ENCODE data around the gene CREBBP. TPM values are rescaled to one million over a fixed set of nuclear protein-coding genes. Genes with fewer than 3 reads are reported as not detected.

Gene CREBBP
- polyA plus RNA-seq, 1 donor (not counting 4 experiments of a cell fraction or from before 2014, with no cell fraction given), result 5.0 TPM

DNA sequence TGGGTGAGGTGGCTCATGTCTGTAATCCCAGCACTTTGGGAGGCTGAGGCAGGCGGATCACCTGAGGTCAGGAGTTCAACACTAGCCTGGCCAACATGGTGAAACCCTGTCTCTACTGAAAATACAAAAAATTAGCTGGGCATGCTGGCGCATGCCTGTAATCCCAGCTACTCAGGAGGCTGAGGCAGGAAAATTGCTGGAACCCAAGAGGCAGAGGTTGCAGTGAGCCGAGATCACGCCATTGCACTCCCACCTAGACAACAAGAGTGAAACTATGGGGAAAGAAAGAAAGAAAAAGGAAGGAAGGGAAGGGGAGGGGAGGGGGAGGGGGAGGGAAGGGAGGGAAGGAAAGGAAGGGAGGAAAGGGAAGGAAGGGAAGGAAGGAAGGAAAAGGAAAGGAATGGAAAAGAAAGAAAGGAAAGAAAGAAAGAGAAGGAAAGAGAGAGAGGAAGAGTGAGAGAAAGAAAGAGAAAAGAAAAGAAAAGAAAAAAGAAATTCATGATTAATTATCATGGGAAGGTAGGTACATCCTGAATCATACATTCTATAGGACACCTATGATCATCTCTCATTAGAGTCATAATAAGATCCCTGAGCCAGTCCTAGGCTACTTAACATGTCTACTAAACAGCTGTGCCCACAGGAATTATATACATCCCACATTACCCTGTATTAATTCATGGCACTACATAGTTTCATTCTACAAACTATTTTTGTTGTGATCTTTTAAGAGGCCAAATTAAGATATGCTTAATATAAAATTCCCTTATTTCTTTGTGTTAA, 40.9 kb downstream of the CREBBP start:
- TF ChIP-seq, protein P1, sequence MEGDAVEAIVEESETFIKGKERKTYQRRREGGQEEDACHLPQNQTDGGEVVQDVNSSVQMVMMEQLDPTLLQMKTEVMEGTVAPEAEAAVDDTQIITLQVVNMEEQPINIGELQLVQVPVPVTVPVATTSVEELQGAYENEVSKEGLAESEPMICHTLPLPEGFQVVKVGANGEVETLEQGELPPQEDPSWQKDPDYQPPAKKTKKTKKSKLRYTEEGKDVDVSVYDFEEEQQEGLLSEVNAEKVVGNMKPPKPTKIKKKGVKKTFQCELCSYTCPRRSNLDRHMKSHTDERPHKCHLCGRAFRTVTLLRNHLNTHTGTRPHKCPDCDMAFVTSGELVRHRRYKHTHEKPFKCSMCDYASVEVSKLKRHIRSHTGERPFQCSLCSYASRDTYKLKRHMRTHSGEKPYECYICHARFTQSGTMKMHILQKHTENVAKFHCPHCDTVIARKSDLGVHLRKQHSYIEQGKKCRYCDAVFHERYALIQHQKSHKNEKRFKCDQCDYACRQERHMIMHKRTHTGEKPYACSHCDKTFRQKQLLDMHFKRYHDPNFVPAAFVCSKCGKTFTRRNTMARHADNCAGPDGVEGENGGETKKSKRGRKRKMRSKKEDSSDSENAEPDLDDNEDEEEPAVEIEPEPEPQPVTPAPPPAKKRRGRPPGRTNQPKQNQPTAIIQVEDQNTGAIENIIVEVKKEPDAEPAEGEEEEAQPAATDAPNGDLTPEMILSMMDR (optimal IDR thresholded peaks at IDR 0.05 in 1 of 3, IDR thresholded peaks at IDR 0.05 in 1 of 3, conservative IDR thresholded peaks at IDR 0.05 in 1 of 3; ENCODE audit: extremely low read depth in 1 of 3, insufficient read depth in 2 of 3, low read length in 3 of 3), result no peak
- no peak for TF ChIP-seq EZH2 (IDR thresholded peaks at IDR 0.05; ENCODE audit: low read length)
- H3K4me1 ChIP-seq (ENCODE audit: control insufficient read depth, extremely low read depth, insufficient read depth, low read length), result peaks cover 21% of the 10 kb centered on the region
- no peak overlapping the region for H3K4me3 ChIP-seq (ENCODE audit: control insufficient read depth in 2 of 3, extremely low read depth in 1 of 3, insufficient read depth in 2 of 3, low read depth in 1 of 3, low read length in 3 of 3)
- H4K20me1 ChIP-seq (ENCODE audit: control insufficient read depth, extremely low read depth, insufficient read depth, low read length), result no peaks in the 10 kb centered on the region
- H3K9me3 ChIP-seq (ENCODE audit: control insufficient read depth, low read depth, low read length), result no peaks in the 10 kb centered on the region
- dilution Hi-C loops (cut with MboI; ENCODE audit: extremely low pct_ligation_motif_present, low sequenced_read_pairs), result no loop called here
- no peak overlapping the region for H2AFZ ChIP-seq (ENCODE audit: control insufficient read depth, low read length)
- H3K79me2 ChIP-seq (ENCODE audit: control insufficient read depth, insufficient read depth, low read length), result peaks cover 60% of the 10 kb centered on the region
- H3K27me3 ChIP-seq (ENCODE audit: control insufficient read depth, extremely low read depth, insufficient read depth, low read length), result no peaks in the 10 kb centered on the region
- H3K27ac ChIP-seq (ENCODE audit: control insufficient read depth, insufficient read depth, low read length), result peak overlapping the region; percentile 13
- FAIRE-seq (no peak), DNase-seq (ENCODE audit: low read depth, low spot score) (no peak)
- H3K9me1 ChIP-seq (ENCODE audit: control insufficient read depth, extremely low read depth, insufficient read depth, low read length), result no peaks in the 10 kb centered on the region
- no peak overlapping the region for H3K9ac ChIP-seq (ENCODE audit: control insufficient read depth, extremely low read depth, insufficient read depth, low read length)
- peaks cover 0 to 2% of the 10 kb centered on the region in 2 experiments for H3K36me3 ChIP-seq (ENCODE audit: control insufficient read depth in 2 of 2, extremely low read depth in 1 of 2, insufficient read depth in 2 of 2, low read length in 2 of 2)
- peak overlapping the region; percentile 39 for H3K4me2 ChIP-seq (ENCODE audit: control insufficient read depth, extremely low read depth, insufficient read depth, low read depth, low read length)

DNA sequence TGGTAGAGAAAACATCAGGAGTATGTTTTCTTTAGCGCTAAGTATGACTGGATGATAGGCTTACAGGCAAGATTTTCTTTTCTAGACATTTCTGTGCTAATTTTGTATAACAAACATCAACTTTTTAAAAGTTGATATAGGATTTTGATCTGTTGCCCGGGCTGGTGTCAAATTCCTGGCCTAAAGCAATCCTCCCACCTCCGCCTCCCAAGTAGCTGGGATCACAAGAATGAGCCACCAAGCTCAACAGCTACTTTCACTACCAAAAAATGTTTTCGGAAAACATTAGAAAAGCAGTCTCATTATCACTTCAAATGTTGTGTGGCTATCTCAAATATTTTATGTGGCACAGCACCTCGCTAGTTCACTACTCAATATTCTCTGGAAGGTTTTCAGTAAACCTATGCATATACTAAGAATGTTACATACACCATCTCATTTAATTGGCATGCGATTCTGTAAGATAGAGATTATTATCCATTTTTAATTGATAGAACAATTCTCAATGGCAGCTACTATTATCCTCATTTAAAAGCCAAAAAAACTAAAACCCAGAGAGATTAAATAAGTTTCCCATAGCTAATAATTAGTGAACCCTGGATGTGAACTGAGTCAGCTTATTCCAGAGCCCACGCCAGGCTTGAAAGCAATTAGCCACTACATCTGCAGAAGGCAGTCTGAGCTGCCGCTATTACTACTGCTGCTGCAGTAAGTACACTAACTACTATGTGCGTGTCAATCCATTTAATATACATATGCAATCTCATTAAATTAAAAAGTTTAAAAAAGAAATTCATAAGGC, 41.7 kb downstream of the CREBBP start:
- peaks cover 21% of the 10 kb centered on the region for H3K4me1 ChIP-seq (ENCODE audit: control insufficient read depth, extremely low read depth, insufficient read depth, low read length)
- peak overlapping the region; percentile 48 for H3K4me2 ChIP-seq (ENCODE audit: control insufficient read depth, extremely low read depth, insufficient read depth, low read depth, low read length)
- no peaks in the 10 kb centered on the region for H3K9me1 ChIP-seq (ENCODE audit: control insufficient read depth, extremely low read depth, insufficient read depth, low read length)
- FAIRE-seq (no peak), DNase-seq (ENCODE audit: low read depth, low spot score) (no peak)
- TF ChIP-seq, protein P1 (optimal IDR thresholded peaks at IDR 0.05 in 1 of 3, IDR thresholded peaks at IDR 0.05 in 1 of 3, conservative IDR thresholded peaks at IDR 0.05 in 1 of 3; ENCODE audit: extremely low read depth in 1 of 3, insufficient read depth in 2 of 3, low read length in 3 of 3), result no peak
- no peak for TF ChIP-seq EZH2 (IDR thresholded peaks at IDR 0.05; ENCODE audit: low read length)
- H2AFZ ChIP-seq (ENCODE audit: control insufficient read depth, low read length), result no peak overlapping the region
- H3K9ac ChIP-seq (ENCODE audit: control insufficient read depth, extremely low read depth, insufficient read depth, low read length), result no peak overlapping the region
- dilution Hi-C loops (cut with MboI; ENCODE audit: extremely low pct_ligation_motif_present, low sequenced_read_pairs), result no loop called here
- peak overlapping the region in 1 of 3 experiments; percentile 15 for H3K4me3 ChIP-seq (ENCODE audit: control insufficient read depth in 2 of 3, extremely low read depth in 1 of 3, insufficient read depth in 2 of 3, low read depth in 1 of 3, low read length in 3 of 3)
- H3K36me3 ChIP-seq (ENCODE audit: control insufficient read depth in 2 of 2, extremely low read depth in 1 of 2, insufficient read depth in 2 of 2, low read length in 2 of 2), result peaks cover 0 to 2% of the 10 kb centered on the region in 2 experiments
- peak overlapping the region; percentile 13 for H3K27ac ChIP-seq (ENCODE audit: control insufficient read depth, insufficient read depth, low read length)
- peaks cover 62% of the 10 kb centered on the region for H3K79me2 ChIP-seq (ENCODE audit: control insufficient read depth, insufficient read depth, low read length)
- H3K9me3 ChIP-seq (ENCODE audit: control insufficient read depth, low read depth, low read length), result no peaks in the 10 kb centered on the region
- H4K20me1 ChIP-seq (ENCODE audit: control insufficient read depth, extremely low read depth, insufficient read depth, low read length), result no peaks in the 10 kb centered on the region
- H3K27me3 ChIP-seq (ENCODE audit: control insufficient read depth, extremely low read depth, insufficient read depth, low read length), result no peaks in the 10 kb centered on the region
